ENCODE data around the gene CLPTM1. TPM values are rescaled to one million over a fixed set of nuclear protein-coding genes. Genes with fewer than 3 reads are reported as not detected.

CLPTM1 gene
- total RNA-seq (2014; rRNA removed; shearing (Covaris generic)) = 70.6 and 71.5 TPM in 2 replicates
- polyA plus RNA-seq (2016; fragmentation: Nextera tagmentation; extraction: Ambion mirVana) = 36.7 and 41.6 TPM in 2 replicates
- long read RNA-seq, partial matches to known transcripts = 4 of 8 reads
- long read RNA-seq, other reads (novel, unspliced or antisense) = 0 of 8 reads

DNA sequence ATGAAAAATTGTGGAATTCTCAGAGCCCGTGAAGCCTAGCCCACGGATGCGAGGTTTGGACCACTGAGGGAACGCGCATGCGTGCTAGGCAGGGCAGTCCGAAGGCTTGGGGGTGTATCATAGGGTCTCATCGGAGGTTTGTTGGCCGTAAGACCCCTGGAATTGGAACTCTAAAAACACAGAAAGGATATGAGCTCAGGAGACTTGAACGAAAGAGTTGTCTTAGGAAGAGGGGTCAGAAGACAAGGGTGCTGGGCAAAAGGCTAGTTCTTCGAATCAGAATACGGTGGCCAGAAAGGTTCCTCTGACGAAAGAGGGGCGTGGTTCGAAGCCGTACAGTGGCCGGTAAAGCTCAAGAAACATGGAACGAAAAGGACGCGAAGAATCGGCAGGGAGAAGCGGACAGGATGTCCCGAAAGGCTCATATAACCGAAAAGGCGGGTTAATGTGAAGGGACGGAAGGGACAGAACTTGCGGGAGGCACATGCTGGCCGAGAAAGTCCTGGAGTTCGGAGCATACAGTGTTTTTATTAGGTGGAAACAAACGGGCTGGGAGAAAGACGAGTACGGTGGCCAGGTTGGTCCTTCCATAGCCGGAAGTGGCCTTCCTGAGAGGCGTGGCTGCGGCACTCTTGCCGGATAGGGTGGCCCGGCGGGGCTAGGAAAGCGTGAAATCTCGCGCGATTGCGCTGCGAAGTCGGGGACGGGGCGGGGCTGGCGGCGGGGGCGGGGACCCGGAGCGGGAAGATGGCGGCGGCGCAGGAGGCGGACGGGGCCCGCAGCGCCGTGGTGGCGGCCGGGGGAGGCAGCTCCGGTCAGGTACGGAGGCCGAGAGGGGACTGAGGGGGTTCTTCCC, at the start of gene CLPTM1:
Gene CLPTM1 (plus strand): TSS at position 732 of the 856 bp plus-strand sequence. CDS start 16 bp downstream, at position 748.
- peak within 1 kb of the TSS; percentile 99 for H3K27ac Mint-ChIP-seq
- Histone ChIP-seq H3K9me2 (ENCODE audit: insufficient read depth) (no peaks in the 10 kb centered on the region), H3K36me3 (ENCODE audit: insufficient read depth) (no peaks in the 10 kb centered on the region), H3K27ac (ENCODE audit: low read depth) (peak within 1 kb of the TSS; percentile 90), H3K27me3 (ENCODE audit: insufficient read depth) (no peaks in the 10 kb centered on the region), H3K4me2 (peak within 1 kb of the TSS; percentile 93), H4K20me1 (replicated peaks; ENCODE audit: insufficient read depth) (peaks cover 15% of the 10 kb centered on the region), H3K4me3 (peak within 1 kb of the TSS; percentile 59), H2AFZ (peak within 1 kb of the TSS; percentile 83), H3F3A (replicated peaks; ENCODE audit: low read depth) (peaks cover 20% of the 10 kb centered on the region; the same call in 1 of the 2 replicates), H3K4me1 (ENCODE audit: insufficient read depth) (peaks cover 5% of the 10 kb centered on the region), H3K79me2 (replicated peaks; ENCODE audit: insufficient read depth) (peaks cover 45% of the 10 kb centered on the region)
- TF ChIP-seq EZH2 (IDR thresholded peaks at IDR 0.05; ENCODE audit: low read depth, unreplicated experiment) (no peak), ZNF462 (CRISPR knock-in tag; IDR thresholded peaks at IDR 0.05) (no peak), STAT1 (IDR thresholded peaks at IDR 0.05; ENCODE audit: unreplicated experiment) (no peak), EZH2phosphoT487 (IDR thresholded peaks at IDR 0.05; ENCODE audit: unreplicated experiment) (no peak), ZNF114 (CRISPR knock-in tag; IDR thresholded peaks at IDR 0.05) (no peak), NANOG (IDR thresholded peaks at IDR 0.05; ENCODE audit: borderline replicate concordance) (no peak), POLR2AphosphoS5 (IDR thresholded peaks at IDR 0.05; ENCODE audit: low read depth) (peak; percentile 70), ETS1 (IDR thresholded peaks at IDR 0.05) (peak; percentile 71; the same call in 1 of the 2 replicates), CREB1 (CRISPR knock-in tag; IDR thresholded peaks at IDR 0.05; ENCODE audit: low read depth) (peak; percentile 88)
- TF ChIP-seq, protein P1, sequence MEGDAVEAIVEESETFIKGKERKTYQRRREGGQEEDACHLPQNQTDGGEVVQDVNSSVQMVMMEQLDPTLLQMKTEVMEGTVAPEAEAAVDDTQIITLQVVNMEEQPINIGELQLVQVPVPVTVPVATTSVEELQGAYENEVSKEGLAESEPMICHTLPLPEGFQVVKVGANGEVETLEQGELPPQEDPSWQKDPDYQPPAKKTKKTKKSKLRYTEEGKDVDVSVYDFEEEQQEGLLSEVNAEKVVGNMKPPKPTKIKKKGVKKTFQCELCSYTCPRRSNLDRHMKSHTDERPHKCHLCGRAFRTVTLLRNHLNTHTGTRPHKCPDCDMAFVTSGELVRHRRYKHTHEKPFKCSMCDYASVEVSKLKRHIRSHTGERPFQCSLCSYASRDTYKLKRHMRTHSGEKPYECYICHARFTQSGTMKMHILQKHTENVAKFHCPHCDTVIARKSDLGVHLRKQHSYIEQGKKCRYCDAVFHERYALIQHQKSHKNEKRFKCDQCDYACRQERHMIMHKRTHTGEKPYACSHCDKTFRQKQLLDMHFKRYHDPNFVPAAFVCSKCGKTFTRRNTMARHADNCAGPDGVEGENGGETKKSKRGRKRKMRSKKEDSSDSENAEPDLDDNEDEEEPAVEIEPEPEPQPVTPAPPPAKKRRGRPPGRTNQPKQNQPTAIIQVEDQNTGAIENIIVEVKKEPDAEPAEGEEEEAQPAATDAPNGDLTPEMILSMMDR (conservative IDR thresholded peaks at IDR 0.05; ENCODE audit: low read depth in 2 of 2) = no peak
- TF ChIP-seq, protein P2, sequence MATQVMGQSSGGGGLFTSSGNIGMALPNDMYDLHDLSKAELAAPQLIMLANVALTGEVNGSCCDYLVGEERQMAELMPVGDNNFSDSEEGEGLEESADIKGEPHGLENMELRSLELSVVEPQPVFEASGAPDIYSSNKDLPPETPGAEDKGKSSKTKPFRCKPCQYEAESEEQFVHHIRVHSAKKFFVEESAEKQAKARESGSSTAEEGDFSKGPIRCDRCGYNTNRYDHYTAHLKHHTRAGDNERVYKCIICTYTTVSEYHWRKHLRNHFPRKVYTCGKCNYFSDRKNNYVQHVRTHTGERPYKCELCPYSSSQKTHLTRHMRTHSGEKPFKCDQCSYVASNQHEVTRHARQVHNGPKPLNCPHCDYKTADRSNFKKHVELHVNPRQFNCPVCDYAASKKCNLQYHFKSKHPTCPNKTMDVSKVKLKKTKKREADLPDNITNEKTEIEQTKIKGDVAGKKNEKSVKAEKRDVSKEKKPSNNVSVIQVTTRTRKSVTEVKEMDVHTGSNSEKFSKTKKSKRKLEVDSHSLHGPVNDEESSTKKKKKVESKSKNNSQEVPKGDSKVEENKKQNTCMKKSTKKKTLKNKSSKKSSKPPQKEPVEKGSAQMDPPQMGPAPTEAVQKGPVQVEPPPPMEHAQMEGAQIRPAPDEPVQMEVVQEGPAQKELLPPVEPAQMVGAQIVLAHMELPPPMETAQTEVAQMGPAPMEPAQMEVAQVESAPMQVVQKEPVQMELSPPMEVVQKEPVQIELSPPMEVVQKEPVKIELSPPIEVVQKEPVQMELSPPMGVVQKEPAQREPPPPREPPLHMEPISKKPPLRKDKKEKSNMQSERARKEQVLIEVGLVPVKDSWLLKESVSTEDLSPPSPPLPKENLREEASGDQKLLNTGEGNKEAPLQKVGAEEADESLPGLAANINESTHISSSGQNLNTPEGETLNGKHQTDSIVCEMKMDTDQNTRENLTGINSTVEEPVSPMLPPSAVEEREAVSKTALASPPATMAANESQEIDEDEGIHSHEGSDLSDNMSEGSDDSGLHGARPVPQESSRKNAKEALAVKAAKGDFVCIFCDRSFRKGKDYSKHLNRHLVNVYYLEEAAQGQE (IDR thresholded peaks at IDR 0.05; ENCODE audit: unreplicated experiment) = no peak
- no peaks in the 10 kb centered on the region; the same call in 2 of the 3 replicates for H3K9me3 Mint-ChIP-seq
- ATAC-seq = peak; percentile 92
- peak within 1 kb of the TSS; percentile 97 for H3K4me3 Mint-ChIP-seq
- peaks cover 24% of the 10 kb centered on the region for H3K4me1 Mint-ChIP-seq
- no peaks in the 10 kb centered on the region; the same call in 2 of the 3 replicates for H3K36me3 Mint-ChIP-seq (ENCODE audit: low read depth)
- H3K27me3 Mint-ChIP-seq (ENCODE audit: insufficient read depth, low read depth, poor library complexity) = peaks cover 19% of the 10 kb centered on the region
- peak; percentile 99 for DNase-seq (ENCODE audit: low spot score)

All from GM23338 (cell line).